GM18526 (cell line): Measurements from ENCODE around the gene ZNF512B.

Source experiments
- POLR2A ChIP-seq: IDR thresholded peaks from 3 replicates; pipeline ENCODE4 v1.6.1; 2011; ENCODE audit not compliant: insufficient read length; ENCODE audit errors: extremely low read depth

ZNF512B gene

GRCh38 chr20:63969838-63970713 is at the start of gene ZNF512B:
Gene ZNF512B (minus strand): TSS chr20:63969930. CDS start chr20:63967950, 1,980 bp downstream.
- peak; percentile 38 for TF ChIP-seq POLR2A

DNA sequence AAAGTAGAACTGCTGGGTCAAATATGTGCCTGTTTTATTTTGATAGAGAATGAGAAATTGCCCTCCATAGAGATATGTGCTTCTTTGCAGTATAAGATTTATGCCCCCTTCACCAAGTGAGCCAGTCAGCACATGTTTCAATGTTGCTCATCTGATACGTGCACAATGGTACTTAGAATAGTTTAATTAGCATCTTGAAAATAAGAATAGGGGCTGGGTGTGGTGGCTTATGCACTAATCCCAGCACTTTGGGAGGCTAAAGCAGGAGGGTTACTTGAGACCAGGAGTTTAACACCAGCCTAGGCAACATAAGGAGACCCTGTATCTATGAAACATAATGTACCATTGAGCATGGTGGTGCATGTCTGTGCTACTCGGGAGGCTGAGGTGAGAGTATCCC is 45.9 kb upstream of the ZNF512B start:
- no peak for TF ChIP-seq POLR2A

DNA sequence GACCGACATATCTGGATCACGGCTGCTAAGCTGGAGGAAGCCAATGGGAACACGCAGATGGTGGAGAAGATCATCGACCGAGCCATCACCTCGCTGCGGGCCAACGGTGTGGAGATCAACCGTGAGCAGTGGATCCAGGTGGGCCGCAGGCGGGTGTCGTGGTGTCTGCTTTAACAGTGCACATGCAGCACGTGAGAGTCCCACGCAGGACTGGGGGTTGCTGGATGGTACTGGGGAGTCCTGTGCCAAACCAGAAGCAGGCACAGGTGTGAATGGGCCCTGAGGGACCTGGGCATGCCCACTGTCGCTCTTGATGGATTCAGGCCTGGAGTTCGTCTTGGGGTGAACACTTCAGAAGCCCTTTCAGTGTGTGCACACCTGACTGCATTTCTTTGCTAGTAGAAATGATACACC is 41.6 kb upstream of the ZNF512B start:
- no peak for TF ChIP-seq POLR2A

GRCh38 chr20:64010711-64011237 is 41.0 kb upstream of the ZNF512B start:
- no peak for TF ChIP-seq POLR2A

DNA sequence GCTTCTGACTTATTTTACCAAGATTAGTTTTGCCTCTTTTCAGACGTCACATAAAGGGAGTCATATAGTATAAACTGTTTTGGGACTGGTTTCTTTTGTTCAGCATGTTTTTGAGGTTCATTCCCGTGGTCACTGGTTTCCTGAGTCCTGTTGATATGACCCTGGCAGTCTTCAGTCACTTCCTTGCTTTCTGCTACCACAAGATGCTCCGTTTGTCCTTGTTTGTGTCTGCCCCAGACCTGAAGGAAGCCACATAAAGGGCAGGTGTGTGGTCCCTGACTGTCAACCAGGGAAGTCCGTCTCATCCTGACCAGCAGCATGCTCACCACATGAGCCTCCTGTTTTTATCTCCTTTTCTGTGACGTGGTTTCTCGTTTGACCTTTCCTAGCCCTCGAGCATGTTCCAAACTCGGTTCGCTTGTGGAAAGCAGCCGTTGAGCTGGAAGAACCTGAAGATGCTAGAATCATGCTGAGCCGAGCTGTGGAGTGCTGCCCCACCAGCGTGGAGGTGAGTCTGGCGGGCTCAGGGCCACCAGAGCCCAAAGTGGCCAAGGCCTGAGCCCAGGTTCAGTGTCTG is 40.2 kb upstream of the ZNF512B start:
- no peak for TF ChIP-seq POLR2A

- TF ChIP-seq POLR2A, result no peak
These were observed 37.2 kb upstream of the ZNF512B start for GRCh38 chr20:64006902-64007301.

DNA sequence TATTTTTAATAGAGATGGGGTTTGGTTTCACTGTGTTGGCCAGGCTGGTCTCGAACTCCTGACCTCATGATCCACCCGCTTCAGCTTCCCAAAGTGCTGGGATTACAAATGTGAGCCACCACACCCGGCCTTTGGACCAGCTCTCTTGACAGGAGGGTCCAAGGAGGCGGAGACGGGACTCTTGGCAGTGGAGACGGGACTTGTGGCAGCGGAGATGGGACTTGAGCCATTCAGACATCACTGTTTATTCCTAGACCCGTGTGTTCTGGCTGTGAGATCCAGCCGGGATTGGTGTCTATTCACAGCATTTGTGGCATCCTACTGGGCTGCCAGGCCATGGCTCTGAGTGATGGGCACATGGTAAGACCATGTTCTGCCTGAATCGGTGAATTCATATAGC is 36.8 kb upstream of the ZNF512B start:
- no peak for TF ChIP-seq POLR2A

GRCh38 chr20:64005394-64005793 is 35.7 kb upstream of the ZNF512B start:
- no peak for TF ChIP-seq POLR2A

DNA sequence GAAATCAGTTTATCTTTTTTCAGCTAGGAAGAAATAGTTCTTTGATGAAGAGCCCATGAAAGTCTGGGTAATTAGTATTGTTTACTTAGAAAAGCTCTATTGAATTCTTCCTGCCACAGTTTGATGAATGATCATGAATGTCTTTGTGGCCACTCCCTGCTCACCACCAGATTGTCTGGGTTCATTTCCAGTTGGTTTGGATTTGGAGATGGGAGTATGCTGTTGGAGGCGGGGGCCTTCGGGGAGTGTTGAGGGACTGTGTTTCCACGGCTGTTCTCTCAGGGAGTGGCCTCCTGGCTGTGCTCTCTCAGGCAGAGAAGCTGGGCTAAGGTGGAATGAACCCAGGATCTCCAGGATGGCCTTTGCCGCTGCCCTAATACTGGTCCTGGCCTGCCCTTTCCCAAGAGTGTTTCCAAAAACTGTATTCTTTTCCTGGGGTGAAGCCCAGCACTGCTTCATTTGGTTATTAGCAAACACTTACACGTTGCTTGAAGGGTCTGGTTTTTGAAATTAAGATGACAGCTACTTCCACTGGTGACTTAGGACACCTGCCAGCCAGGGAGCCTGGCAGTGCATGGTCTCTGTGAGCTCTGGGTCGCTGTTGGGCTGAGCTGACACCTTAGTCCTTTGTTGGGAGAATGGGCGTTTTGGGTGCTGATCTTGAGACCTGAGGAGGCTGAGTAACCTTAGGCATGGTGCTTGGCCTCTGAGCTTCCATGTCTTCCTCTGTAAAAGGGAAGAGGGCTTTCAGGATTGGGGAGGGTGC is 34.4 kb upstream of the ZNF512B start:
- no peak for TF ChIP-seq POLR2A

- no peak for TF ChIP-seq POLR2A
These were observed 31.9 kb upstream of the ZNF512B start for GRCh38 chr20:64001607-64002011.

DNA sequence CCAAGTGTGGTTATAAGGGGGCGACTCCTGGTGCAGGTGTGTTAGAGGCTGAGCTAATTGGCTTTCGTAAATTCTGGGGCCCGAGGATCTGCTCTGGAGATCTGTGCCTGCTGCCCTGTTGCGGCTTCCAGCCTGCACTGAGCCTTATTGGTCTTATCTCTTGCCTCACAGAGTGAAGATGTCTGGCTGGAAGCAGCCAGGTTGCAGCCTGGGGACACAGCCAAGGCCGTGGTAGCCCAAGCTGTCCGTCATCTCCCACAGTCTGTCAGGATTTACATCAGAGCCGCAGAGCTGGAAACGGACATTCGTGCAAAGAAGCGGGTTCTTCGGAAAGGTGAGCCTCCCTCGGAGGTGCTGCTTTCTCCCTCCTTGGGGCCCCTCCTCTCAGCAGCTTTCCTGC is 31.2 kb upstream of the ZNF512B start:
- no peak for TF ChIP-seq POLR2A

DNA sequence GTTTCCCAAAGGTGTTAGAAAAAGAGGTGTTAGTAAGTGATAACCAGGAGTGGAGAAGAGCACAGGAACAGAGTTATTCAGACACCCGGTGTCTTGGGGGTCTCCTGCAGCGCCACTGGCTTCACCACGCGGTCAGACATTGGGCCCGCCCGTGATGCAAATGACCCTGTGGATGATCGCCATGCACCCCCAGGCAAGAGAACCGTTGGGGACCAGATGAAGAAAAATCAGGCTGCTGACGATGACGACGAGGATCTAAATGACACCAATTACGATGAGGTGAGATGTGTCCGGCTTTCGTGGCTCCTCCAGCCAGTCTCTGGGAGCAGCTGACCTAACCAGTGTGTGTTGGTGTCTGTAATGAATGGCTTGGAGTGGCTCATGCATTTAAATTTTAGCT is 13.2 kb upstream of the ZNF512B start:
- TF ChIP-seq POLR2A, result no peak

- peak; percentile 71 for TF ChIP-seq POLR2A
These were observed 11.3 kb upstream of the ZNF512B start, which contains the start of gene PRPF6 for GRCh38 chr20:63980806-63981728. Gene PRPF6 (plus strand): TSS chr20:63981132. CDS start chr20:63981246, 114 bp downstream.

- TF ChIP-seq POLR2A, result no peak
These were observed 10.6 kb upstream of the ZNF512B start for GRCh38 chr20:63980317-63980805.

DNA sequence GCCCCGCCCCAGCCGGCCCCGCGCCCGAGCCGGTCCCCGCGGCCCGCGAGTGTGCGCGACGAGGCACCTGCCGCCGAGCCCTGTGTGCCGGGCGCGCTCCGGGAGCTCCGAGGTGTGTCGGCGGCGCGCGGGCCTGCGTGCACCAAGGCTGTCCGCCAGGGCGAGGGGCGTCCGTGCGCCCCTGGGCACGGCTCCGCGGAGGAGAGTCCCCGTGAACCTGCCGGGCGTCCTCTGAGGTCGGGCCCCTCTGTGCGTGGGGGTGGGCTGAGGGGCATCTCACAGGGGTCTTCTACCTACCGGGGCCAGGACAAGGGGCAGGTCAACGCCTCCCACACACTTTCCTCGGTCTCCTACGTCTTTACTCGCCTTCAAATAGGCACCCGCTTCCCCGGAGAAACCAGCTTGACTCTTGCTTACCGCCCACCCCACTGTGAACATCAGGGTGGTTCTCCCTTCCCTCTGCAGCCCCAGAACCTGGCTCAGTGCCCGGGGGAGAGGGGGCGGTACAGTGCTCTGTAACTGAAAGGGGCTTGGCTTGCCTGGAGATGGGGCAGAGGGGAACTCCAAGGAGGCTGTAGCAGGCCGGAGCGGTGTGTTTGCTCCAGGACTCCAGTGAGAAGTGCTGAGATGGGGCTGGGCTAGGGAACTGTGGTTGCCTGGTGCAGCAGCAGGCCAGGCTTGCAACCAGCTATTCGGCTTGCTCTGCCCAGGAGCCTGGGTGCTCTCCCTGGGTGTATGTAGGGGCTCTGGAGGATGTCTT is 10.0 kb upstream of the ZNF512B start, which contains the start of gene SAMD10:
Gene SAMD10 (minus strand): TSS at position 86 of the 760 bp plus-strand sequence. CDS start 175 bp downstream, outside the sequence.
- TF ChIP-seq POLR2A, result no peak
